AG04449 (cell line): ENCODE measurements around the gene TIE1.

ENCODE experiments used
- CTCF ChIA-PET: fragments of 350-600 bp; formaldehyde crosslinking; extraction: SDS; loops from one replicate; lab custom pipeline; 2021; ENCODE audit warnings: antibody characterized with exemption; lab: Yijun Ruan, JAX
- POLR2A ChIA-PET: fragments of 400-600, 350-600 bp; formaldehyde crosslinking; extraction: SDS; loops from one replicate; lab custom pipeline; 2020; ENCODE audit warnings: antibody characterized with exemption, inconsistent platforms; lab: Yijun Ruan, JAX
- DNase-seq: peaks from one replicate; pipeline ENCODE4 v3.0.0-alpha.2; 2010; ENCODE audit warnings: low read depth, low spot score
- H3K4me3 ChIP-seq: 2 replicates; pipeline ENCODE4 v1.5.1; 2011; ENCODE audit warnings: low read depth, mild to moderate bottlenecking, control low read depth, low read length
- TF ChIP-seq, protein P1 (sequence below): IDR thresholded peaks from one replicate; pipeline ENCODE4 v1.5.1; 2011; ENCODE audit warnings: mild to moderate bottlenecking, moderate library complexity, low read length, control low read depth, inconsistent platforms; ENCODE audit not compliant: insufficient read depth; ENCODE audit errors: missing control alignments

Gene TIE1

GRCh38 chr1:43304314-43304681 is 3.5 kb downstream of the TIE1 start:
- no peak for DNase-seq
- TF ChIP-seq, protein P1, sequence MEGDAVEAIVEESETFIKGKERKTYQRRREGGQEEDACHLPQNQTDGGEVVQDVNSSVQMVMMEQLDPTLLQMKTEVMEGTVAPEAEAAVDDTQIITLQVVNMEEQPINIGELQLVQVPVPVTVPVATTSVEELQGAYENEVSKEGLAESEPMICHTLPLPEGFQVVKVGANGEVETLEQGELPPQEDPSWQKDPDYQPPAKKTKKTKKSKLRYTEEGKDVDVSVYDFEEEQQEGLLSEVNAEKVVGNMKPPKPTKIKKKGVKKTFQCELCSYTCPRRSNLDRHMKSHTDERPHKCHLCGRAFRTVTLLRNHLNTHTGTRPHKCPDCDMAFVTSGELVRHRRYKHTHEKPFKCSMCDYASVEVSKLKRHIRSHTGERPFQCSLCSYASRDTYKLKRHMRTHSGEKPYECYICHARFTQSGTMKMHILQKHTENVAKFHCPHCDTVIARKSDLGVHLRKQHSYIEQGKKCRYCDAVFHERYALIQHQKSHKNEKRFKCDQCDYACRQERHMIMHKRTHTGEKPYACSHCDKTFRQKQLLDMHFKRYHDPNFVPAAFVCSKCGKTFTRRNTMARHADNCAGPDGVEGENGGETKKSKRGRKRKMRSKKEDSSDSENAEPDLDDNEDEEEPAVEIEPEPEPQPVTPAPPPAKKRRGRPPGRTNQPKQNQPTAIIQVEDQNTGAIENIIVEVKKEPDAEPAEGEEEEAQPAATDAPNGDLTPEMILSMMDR, result no peak
- CTCF ChIA-PET, result no interaction called here
- POLR2A ChIA-PET, result no interaction called here
- no peak overlapping the region for H3K4me3 ChIP-seq

DNA sequence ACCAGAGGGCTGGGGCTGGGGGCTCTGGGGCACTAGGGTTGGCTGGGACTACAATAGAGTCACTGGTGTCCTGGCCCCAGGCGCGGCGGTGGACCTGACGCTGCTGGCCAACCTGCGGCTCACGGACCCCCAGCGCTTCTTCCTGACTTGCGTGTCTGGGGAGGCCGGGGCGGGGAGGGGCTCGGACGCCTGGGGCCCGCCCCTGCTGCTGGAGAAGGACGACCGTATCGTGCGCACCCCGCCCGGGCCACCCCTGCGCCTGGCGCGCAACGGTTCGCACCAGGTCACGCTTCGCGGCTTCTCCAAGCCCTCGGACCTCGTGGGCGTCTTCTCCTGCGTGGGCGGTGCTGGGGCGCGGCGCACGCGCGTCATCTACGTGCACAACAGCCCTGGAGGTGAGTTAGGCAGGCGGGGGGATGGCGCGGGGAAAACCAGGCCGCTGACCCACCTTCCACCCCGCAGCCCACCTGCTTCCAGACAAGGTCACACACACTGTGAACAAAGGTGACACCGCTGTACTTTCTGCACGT is 4.1 kb downstream of the TIE1 start:
- ChIA-PET POLR2A (no interaction called here), CTCF (no interaction called here)
- H3K4me3 ChIP-seq, result no peak overlapping the region
- DNase-seq, result no peak
- TF ChIP-seq, protein P1, result no peak

- TF ChIP-seq, protein P1, result no peak
- no peak overlapping the region for H3K4me3 ChIP-seq
- ChIA-PET CTCF (no interaction called here), POLR2A (no interaction called here)
- DNase-seq, result no peak
Observed at GRCh38 chr1:43305461-43305860, 4.7 kb downstream of the TIE1 start.

- no peak for DNase-seq
- TF ChIP-seq, protein P1, result no peak
- POLR2A ChIA-PET, result no interaction called here
- CTCF ChIA-PET, result no interaction called here
- H3K4me3 ChIP-seq, result no peak overlapping the region
Observed at GRCh38 chr1:43305926-43306687, 5.3 kb downstream of the TIE1 start.

DNA sequence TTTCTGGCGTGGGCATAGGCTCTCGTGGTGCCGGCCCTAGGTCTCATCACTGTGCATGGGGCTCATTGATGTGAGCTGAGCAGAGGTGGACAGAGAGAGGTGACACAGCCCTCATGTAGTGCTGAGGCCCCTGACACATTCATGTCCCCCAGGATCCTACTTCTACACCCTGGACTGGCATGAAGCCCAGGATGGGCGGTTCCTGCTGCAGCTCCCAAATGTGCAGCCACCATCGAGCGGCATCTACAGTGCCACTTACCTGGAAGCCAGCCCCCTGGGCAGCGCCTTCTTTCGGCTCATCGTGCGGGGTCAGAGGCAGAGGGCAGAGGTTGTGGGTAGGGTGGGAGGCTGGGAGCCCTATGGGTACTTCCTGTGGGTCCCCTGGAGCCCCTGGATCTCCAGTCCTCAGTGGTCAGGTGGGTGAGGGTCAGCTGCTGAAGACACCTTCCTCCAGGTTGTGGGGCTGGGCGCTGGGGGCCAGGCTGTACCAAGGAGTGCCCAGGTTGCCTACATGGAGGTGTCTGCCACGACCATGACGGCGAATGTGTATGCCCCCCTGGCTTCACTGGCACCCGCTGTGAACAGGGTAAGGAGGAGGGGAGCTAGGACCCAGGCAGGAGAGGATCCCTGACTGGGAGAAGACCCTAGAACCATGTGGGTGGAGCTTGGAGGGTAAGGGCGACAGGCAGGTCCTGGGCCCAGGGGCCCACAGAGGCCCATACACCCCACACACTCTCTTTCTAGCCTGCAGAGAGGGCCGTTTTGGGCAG is 6.1 kb downstream of the TIE1 start:
- ChIA-PET POLR2A (no interaction called here), CTCF (no interaction called here)
- no peak overlapping the region for H3K4me3 ChIP-seq
- DNase-seq, result no peak
- TF ChIP-seq, protein P1, result no peak

- TF ChIP-seq, protein P1, result no peak
- no peak overlapping the region for H3K4me3 ChIP-seq
- DNase-seq, result no peak
- CTCF ChIA-PET, result no interaction called here
- POLR2A ChIA-PET, result interaction anchor here (0.6 kb wide), 1 partner anchor 10 kb away, joined by 3 read pairs; no protein-coding TSS in a partner anchor
Observed at GRCh38 chr1:43307458-43308158, 6.8 kb downstream of the TIE1 start.
